Activated CD8-positive, alpha-beta memory T cell treated with anti-CD3 and anti-CD28 coated beads for 48 hours (primary cell): Measurements from ENCODE around the gene PFDN4.
A peak's percentile ranks its signal among the peaks of the same experiment; 100 is the strongest.

Source experiments
- DNase-seq, 3 experiments: peaks; one replicate each; pipeline ENCODE4 v3.0.0-alpha.2; 2020; ENCODE audit warnings: low read depth in 2 of 3, low spot score in 2 of 3

PFDN4 gene, protein sequence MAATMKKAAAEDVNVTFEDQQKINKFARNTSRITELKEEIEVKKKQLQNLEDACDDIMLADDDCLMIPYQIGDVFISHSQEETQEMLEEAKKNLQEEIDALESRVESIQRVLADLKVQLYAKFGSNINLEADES

GRCh38 chr20:54207743-54208547 is at the start of gene PFDN4:
TSS of gene PFDN4 (plus strand) at chr20:54208087. CDS start at chr20:54208101, 14 bp downstream.
- peak; percentile 55 to 76 (median 63) for DNase-seq

GRCh38 chr20:54158226-54158625 is 49.7 kb upstream of the PFDN4 start:
- no peak for DNase-seq

- DNase-seq = no peak
Measured at GRCh38 chr20:54158856-54159418, 49.0 kb upstream of the PFDN4 start.

GRCh38 chr20:54160065-54161007 is 47.6 kb upstream of the PFDN4 start:
- DNase-seq = no peak

DNA sequence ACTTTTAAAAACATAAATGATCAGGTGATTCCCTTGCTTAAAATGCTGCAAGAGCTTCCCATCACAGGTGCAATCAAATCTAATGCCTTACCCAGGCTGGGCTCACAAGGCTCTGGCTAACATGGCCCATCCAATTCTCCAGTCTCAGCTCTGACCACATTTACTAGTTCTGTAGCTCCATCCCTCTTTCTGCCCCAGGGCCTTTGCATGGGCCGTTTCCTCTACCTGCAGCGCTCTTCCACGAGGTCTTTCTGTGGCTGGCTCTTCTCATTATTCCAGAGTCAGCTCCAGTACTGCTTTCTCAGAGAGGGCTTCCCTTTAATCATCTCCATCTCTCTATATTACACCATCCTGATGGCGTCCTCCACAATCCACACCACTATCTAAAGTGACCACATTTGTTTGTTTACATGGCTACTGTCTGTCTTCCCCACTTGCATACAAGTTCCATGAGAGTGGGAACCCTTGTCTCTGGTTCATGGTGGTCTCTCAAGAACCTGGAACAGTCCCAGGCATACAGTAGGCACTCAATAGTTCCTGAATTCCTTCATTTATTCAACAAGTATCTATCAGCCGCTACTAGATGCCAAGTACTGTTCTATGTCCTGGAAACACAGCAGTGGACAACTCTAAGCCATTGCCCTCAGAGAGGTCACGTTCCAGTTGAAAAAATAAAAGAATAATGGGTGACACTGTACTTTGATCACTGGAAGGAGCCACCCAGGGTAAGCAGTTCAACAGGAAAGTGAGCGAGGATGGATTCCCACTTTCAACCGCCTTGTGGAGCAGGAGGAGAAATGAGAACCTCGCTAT is 46.7 kb upstream of the PFDN4 start:
- no peak for DNase-seq

DNA sequence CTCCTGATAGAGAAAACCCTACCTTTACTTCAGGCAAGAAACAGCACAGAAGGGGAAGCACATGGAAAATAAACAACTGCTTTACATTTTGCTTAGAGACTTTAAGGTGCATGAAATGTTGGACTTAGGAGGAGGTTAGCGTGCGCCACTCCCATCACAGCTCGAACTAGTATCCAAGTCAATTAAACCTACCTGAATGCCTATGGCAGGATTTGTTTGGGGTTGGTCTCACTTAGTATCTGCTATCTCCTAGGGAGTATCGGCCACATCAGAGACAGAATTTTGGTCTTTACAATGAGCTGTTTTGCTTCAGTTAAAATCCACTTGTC is 46.1 kb upstream of the PFDN4 start:
- no peak for DNase-seq

GRCh38 chr20:54162378-54163009 is 45.4 kb upstream of the PFDN4 start:
- no peak for DNase-seq

- no peak for DNase-seq
Measured at GRCh38 chr20:54163402-54163801, 44.5 kb upstream of the PFDN4 start.

DNA sequence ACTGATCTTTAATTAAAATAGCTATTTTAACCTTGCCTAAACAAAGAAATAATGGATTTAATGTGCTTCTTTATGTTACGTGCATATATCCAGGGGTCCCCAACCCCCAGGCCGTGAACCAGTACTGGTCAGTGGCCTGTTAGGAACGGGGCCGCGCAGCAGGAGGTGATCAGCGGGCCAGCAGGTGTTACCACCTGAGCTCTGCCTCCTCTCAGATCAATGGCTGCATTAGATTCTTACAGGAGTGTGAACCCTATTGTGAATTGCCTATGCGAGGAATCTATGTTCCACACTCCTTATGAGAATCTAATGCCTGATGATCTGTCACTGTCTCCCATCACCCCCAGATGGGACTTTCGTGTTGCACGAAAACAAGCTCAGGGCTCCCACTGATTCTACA is 42.9 kb upstream of the PFDN4 start:
- DNase-seq = no peak

DNA sequence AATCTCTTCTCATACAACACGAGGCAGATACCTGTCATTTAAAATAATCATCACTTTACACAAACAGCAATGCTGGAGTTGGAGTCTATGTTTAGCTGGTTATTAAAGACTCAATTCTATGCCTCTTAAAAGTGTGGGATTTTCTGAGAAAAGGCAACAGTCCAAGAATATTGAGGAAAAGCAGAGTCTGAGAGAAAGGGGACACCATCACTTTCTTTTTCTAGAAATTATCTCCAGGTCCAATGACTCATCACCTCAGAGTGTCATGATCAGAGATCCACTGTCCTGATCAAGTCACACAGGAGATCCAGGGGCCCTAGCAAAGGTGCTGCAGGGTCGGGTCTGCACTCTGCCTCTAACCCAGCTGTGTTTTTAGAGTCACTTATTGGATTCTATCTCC is 42.1 kb upstream of the PFDN4 start:
- no peak for DNase-seq

GRCh38 chr20:54166987-54167662 is 40.8 kb upstream of the PFDN4 start:
- DNase-seq = no peak

DNA sequence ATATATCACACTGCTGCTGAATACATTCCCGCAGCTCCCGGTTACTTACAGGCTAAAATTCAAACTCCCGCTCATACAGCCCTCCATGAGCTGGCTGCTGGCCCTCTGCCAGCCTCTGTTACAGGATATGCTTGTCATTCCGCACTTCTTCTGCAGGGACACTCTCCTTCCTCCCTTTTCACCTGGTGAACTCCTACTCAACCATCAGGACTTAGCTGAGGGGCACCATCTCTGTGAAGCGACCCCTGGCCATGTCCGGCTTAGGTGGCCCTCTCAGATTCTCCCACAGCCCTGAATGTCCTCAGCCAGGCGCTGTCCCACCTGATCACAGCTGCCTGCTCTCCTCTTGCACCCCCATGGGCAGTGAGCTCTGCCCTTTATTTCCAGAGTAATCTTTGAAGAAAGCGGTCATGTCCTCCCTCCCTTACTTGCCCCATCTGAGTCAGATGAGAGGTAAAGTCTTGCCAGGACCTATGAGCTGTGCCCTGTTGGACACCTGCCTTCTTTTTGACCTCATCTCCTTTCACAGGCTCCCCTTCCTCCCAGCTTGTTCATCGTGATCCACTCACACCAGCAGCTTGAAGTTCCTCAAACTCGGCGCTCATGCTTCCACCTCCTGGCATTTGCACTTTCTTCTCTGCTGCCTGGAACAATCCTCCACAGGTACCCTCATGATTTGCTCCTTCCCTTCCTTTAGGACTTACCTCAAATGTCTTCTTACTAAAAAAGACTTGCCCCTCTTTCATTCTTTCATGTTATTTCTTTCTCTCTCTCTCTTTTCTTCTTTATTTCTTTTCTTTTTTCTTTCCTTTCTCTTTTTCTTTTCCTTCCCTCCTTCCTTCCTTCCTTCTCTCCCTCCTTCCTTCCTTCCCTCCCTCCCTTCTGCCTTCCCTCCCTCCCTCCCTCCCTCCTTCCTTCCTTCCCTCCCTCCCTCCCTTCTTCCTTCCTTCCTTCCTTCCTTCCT is 39.7 kb upstream of the PFDN4 start:
- no peak for DNase-seq

- DNase-seq = no peak
Measured at GRCh38 chr20:54168961-54169862, 38.7 kb upstream of the PFDN4 start.

DNA sequence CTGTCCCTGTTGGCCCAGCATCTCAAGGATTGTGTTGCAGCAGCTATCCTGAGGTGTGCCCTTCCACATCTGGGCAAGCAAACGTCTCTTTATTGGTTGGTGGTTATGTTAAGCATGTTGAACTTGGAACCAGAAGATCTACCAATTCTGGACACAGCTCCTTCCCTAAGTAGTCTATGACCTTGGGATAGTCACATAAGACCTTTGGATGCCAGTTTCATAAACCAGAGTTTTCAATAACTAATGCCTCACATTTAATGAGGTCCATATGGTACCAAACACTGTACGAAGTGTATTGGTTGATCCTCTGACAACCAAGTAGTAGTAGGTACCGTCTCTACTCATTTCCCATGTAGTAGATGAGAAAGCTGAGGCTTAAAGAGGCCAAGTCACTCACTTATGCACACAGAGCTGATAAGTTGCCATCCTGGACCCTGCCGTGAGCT is 37.8 kb upstream of the PFDN4 start:
- no peak for DNase-seq

GRCh38 chr20:54170963-54171362 is 36.9 kb upstream of the PFDN4 start:
- no peak for DNase-seq

GRCh38 chr20:54172532-54172855 is 35.4 kb upstream of the PFDN4 start:
- DNase-seq = no peak

GRCh38 chr20:54172856-54173652 is 34.8 kb upstream of the PFDN4 start:
- no peak for DNase-seq
